ENCODE results near the gene PVALB. TPM values are rescaled to one million over a fixed set of nuclear protein-coding genes. Genes with fewer than 3 reads are reported as not detected.

PVALB gene
- total and polyA plus RNA-seq, 2 donors (not counting 3 experiments of a cell fraction or from before 2014, with no cell fraction given) = not detected

- H3K27ac ChIP-seq (ENCODE audit: insufficient read depth, low read depth, low read length) = no peak overlapping the region
- intact Hi-C loops (cut with micrococcal nuclease) (no loop called here), dilution Hi-C loops (cut with MboI; ENCODE audit: extremely low pct_ligation_motif_present, low sequenced_read_pairs) (no loop called here)
- H3K79me2 ChIP-seq (ENCODE audit: control insufficient read depth, insufficient read depth, low read length) = no peaks in the 10 kb centered on the region
- POLR2A ChIA-PET = no interaction called here
- H3K9me3 ChIP-seq (replicated peaks; ENCODE audit: control insufficient read depth, insufficient read depth, low read length) = no peaks in the 10 kb centered on the region
- no peaks in the 10 kb centered on the region for H3K4me1 ChIP-seq (ENCODE audit: control insufficient read depth, extremely low read depth, insufficient read depth, low read length)
- DNase-seq (ENCODE audit: low read depth, low spot score) (no peak), FAIRE-seq (no peak)
- no peaks in the 10 kb centered on the region for H4K20me1 ChIP-seq (replicated peaks; ENCODE audit: control insufficient read depth, extremely low read depth, insufficient read depth, low read length)
- H3K4me3 ChIP-seq (replicated peaks in 1 of 3; ENCODE audit: insufficient read depth in 1 of 3, low read depth in 1 of 3, low read length in 3 of 3) = no peak overlapping the region
- no peaks in the 10 kb centered on the region for H3K36me3 ChIP-seq (ENCODE audit: control insufficient read depth in 2 of 2, extremely low read depth in 1 of 2, insufficient read depth in 2 of 2, low read length in 2 of 2)
- BruUV-seq (replicated peaks) = no TSS peak
- no peaks in the 10 kb centered on the region for H3K9me1 ChIP-seq (replicated peaks; ENCODE audit: control insufficient read depth, extremely low read depth, insufficient read depth, low read length)
- H3K4me2 ChIP-seq (ENCODE audit: insufficient read depth, low read length) = no peak overlapping the region
- H3K9ac ChIP-seq (replicated peaks; ENCODE audit: extremely low read depth, insufficient read depth, low read length) = no peak overlapping the region
- H2AFZ ChIP-seq (ENCODE audit: low read depth, low read length) = no peak overlapping the region
- TF ChIP-seq GATA2 (IDR thresholded peaks at IDR 0.05; ENCODE audit: insufficient read depth, insufficient read length, low read depth, low read length) (no peak), CTCF (IDR thresholded peaks at IDR 0.05; ENCODE audit: extremely low read depth in 1 of 2, insufficient read depth in 1 of 2, low read depth in 1 of 2, low read length in 2 of 2) (no peak), JUN (IDR thresholded peaks at IDR 0.05; ENCODE audit: borderline replicate concordance, insufficient read depth, insufficient read length, low read depth) (no peak), POLR2A (IDR thresholded peaks at IDR 0.05; ENCODE audit: low read depth, low read length) (no peak), MYC (IDR thresholded peaks at IDR 0.05; ENCODE audit: low read depth, low read length) (no peak), MAX (IDR thresholded peaks at IDR 0.05; ENCODE audit: insufficient read depth, insufficient read length) (no peak), EZH2 (IDR thresholded peaks at IDR 0.05; ENCODE audit: borderline replicate concordance, low read depth, low read length, severe bottlenecking) (no peak), FOS (IDR thresholded peaks at IDR 0.05; ENCODE audit: borderline replicate concordance, insufficient read depth, low read length) (no peak), POLR2AphosphoS5 (IDR thresholded peaks at IDR 0.05; ENCODE audit: insufficient read depth, low read depth, low read length) (no peak)
- CTCF ChIA-PET = no interaction called here
- H3K27me3 ChIP-seq (ENCODE audit: control insufficient read depth in 2 of 2, insufficient read depth in 2 of 2, low read length in 2 of 2) = peaks cover 50% of the 10 kb centered on the region in 2 experiments
These were observed 652 bp upstream of the PVALB start for GRCh38 chr22:36817525-36817848.
